Measurements from ENCODE around the gene SRSF5.

The SRSF5 gene

GRCh38 chr14:69741055-69741454 lies 25.9 kb upstream of the SRSF5 start:
- no peak overlapping the region for H3K4me3 ChIP-seq (ENCODE audit: low read depth, low read length)
- TF ChIP-seq CTCF (IDR thresholded peaks at IDR 0.05; ENCODE audit: low read depth, low read length), result no peak
- in situ Hi-C loops (cut with HindIII; ENCODE audit: low sequenced_read_pairs), result no loop called here
- no peak for DNase-seq (ENCODE audit: low read depth, low spot score)

GRCh38 chr14:69749956-69750355 lies 17.0 kb upstream of the SRSF5 start:
- TF ChIP-seq CTCF (IDR thresholded peaks at IDR 0.05; ENCODE audit: low read depth, low read length), result no peak
- DNase-seq (ENCODE audit: low read depth, low spot score), result no peak

GRCh38 chr14:69750495-69750894 lies 16.4 kb upstream of the SRSF5 start:
- DNase-seq (ENCODE audit: low read depth, low spot score), result no peak
- no peak overlapping the region for H3K4me3 ChIP-seq (ENCODE audit: low read depth, low read length)
- TF ChIP-seq CTCF (IDR thresholded peaks at IDR 0.05; ENCODE audit: low read depth, low read length), result no peak
- in situ Hi-C loops (cut with HindIII; ENCODE audit: low sequenced_read_pairs), result no loop called here

More at GRCh38 chr14:69749956-69750355, 17.0 kb upstream of the SRSF5 start:
- no peak overlapping the region for H3K4me3 ChIP-seq (ENCODE audit: low read depth, low read length)
- in situ Hi-C loops (cut with HindIII; ENCODE audit: low sequenced_read_pairs), result no loop called here

GRCh38 chr14:69752773-69753172 lies 14.2 kb upstream of the SRSF5 start:
- no peak overlapping the region for H3K4me3 ChIP-seq (ENCODE audit: low read depth, low read length)
- TF ChIP-seq CTCF (IDR thresholded peaks at IDR 0.05; ENCODE audit: low read depth, low read length), result no peak
- DNase-seq (ENCODE audit: low read depth, low spot score), result no peak
- in situ Hi-C loops (cut with HindIII; ENCODE audit: low sequenced_read_pairs), result no loop called here

- DNase-seq (ENCODE audit: low read depth, low spot score), result no peak
- in situ Hi-C loops (cut with HindIII; ENCODE audit: low sequenced_read_pairs), result no loop called here
These were observed 13.1 kb upstream of the SRSF5 start for GRCh38 chr14:69753860-69754259.

GRCh38 chr14:69754487-69754886 lies 12.5 kb upstream of the SRSF5 start:
- no peak overlapping the region for H3K4me3 ChIP-seq (ENCODE audit: low read depth, low read length)
- in situ Hi-C loops (cut with HindIII; ENCODE audit: low sequenced_read_pairs), result no loop called here
- no peak for DNase-seq (ENCODE audit: low read depth, low spot score)
- TF ChIP-seq CTCF (IDR thresholded peaks at IDR 0.05; ENCODE audit: low read depth, low read length), result no peak

More at GRCh38 chr14:69753860-69754259, 13.1 kb upstream of the SRSF5 start:
- TF ChIP-seq CTCF (IDR thresholded peaks at IDR 0.05; ENCODE audit: low read depth, low read length), result no peak
- H3K4me3 ChIP-seq (ENCODE audit: low read depth, low read length), result no peak overlapping the region

- H3K4me3 ChIP-seq (ENCODE audit: low read depth, low read length), result no peak overlapping the region
- in situ Hi-C loops (cut with HindIII; ENCODE audit: low sequenced_read_pairs), result no loop called here
- no peak for TF ChIP-seq CTCF (IDR thresholded peaks at IDR 0.05; ENCODE audit: low read depth, low read length)
- DNase-seq (ENCODE audit: low read depth, low spot score), result no peak
These were observed 11.6 kb upstream of the SRSF5 start for GRCh38 chr14:69755296-69755695.
